ENCODE data around the gene KHSRP. TPM values are rescaled to one million over a fixed set of nuclear protein-coding genes. Genes with fewer than 3 reads are reported as not detected.

Gene KHSRP
- total RNA-seq, 2 experiments from 2014 or later = 453 to 471 TPM

DNA sequence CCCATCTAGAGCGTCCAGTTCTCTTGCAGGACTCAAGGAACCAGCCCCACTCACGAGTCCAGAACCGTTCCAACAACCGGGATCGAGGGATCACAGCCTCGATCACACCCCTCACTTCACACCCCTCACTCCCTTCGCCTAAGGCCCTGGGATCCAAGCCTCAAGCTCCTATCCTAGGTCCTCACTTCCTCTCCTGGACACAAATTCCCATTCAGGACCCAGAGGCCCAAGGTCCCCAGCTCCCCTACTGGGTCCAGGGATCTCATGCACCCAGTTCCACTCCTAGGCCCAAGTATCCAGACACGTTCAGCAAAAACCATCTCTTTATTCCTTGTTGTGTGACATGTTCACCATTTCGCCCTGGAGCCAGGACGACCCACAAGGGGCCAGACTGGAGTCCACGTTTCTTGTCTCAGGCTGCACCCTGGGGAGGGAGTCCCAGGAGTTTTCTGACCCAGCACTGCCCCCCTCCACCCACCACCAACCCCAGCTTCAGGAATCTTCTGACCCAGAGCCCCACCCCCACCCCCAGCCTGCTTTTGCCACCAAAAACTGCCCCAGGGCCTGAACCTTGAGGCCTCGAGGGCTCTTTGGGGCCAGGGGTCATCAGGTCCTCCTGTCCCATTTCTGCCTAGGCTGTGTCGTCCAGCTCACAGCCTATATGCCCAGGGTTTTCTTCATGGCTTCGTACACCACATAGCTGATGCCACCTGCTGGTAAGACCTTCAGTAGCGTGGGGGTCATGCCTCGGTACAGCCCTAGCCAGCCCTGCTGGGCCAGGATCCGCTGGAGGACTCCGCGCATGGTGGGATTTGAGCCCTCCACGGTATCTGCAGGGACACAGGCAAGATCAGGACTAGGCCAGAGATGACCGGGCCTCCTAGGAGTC is 1.4 kb upstream of the KHSRP start:
- ChIA-PET CTCF (interaction anchor here (1.0 to 1.7 kb wide), 5 partner anchors 51 to 437 kb away, joined by 3 to 5 read pairs (median 4); partner anchors contain the start of gene DENND1C), POLR2A (interaction anchor here (1.6 to 2.2 kb wide), 2 partner anchors 33 to 56 kb away, joined by 4 to 10 read pairs; partner anchors contain the start of genes DENND1C and GTF2F1)

DNA sequence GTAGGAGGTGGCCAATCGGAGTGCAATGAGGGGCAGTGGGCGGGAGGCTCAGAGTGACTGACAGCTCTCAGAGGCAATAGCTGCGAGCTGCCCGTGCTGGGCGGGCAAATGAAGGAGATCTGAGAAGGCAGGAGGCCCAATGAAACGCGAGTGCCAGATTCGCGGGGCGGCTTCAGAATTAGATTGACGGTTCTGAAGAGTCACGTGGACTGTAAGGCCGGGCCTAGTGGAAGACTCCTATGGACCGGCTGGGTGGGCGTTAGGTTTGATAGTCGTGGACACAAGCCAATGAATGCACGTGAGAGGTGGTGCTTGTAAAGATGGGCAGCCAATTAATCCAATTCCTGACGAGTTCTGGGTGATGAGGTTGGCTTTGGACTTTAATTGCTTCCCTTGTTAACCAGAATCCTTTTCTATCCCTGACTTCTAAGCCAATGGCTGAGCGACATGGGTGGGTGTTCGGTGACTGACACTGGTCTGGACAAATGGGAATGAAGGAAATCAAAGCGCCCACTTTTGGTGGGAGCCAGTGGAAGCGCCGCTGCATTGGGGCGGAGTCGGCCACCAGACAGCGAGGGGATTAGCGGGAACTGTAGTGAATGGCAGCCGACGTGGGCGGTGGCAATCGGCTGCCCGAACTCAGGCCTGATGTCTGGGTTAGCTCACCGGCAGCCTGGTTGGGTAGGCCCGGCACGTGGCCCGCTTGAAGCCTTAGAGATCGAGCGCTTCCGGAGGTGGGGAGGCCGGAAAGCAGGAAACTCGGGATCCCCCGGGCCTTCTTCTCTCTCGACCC is 524 bp upstream of the KHSRP start:
- CTCF ChIA-PET = interaction anchor here (1.3 to 1.7 kb wide), 4 partner anchors 51 to 438 kb away, joined by 3 to 5 read pairs (median 4); partner anchors contain the start of gene DENND1C
- POLR2A ChIA-PET = interaction anchor here (0.5 to 2.2 kb wide), 7 partner anchors 32 to 711 kb away, joined by 3 to 15 read pairs (median 4); partner anchors contain the start of genes ALKBH7, CLPP, DENND1C and GTF2F1

DNA sequence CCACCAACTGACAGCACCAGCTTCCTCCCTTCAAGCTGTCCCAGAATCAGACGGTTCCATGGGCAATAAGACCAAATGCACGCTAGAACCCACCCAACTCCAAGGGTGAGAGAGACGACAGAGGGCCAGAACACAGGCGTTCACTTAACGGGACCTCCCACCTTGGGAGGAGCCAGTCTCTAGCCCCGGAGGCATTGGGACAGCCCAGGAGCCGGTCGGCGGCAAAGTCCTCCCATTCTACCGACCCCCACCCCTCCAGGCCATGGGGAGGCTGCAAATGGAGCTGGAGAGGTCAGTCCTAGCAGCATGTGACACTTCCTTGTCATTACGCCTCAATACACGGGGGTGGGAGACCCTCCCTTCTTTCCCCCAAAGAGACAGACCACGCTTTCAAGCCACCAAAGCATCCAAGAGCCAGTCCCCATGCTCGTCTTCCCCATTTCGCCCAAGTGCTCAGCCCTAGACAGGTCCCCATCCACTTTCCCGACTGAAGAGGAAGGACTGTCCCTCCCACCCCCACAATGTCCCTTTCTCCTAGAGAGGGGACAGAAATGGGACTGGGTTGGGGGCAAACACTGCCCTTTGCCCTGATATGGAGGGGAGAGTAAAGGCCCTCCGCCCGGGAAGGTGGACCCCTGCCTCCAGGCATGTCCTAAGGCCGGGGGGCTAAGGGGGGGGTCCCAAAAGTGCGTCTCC is 964 bp downstream of the KHSRP start:
- POLR2A ChIA-PET = no interaction called here
- CTCF ChIA-PET = interaction anchor here (1.2 kb wide), 1 partner anchor 51 kb away, joined by 3 read pairs; the partner anchor contains the start of gene ALKBH7

DNA sequence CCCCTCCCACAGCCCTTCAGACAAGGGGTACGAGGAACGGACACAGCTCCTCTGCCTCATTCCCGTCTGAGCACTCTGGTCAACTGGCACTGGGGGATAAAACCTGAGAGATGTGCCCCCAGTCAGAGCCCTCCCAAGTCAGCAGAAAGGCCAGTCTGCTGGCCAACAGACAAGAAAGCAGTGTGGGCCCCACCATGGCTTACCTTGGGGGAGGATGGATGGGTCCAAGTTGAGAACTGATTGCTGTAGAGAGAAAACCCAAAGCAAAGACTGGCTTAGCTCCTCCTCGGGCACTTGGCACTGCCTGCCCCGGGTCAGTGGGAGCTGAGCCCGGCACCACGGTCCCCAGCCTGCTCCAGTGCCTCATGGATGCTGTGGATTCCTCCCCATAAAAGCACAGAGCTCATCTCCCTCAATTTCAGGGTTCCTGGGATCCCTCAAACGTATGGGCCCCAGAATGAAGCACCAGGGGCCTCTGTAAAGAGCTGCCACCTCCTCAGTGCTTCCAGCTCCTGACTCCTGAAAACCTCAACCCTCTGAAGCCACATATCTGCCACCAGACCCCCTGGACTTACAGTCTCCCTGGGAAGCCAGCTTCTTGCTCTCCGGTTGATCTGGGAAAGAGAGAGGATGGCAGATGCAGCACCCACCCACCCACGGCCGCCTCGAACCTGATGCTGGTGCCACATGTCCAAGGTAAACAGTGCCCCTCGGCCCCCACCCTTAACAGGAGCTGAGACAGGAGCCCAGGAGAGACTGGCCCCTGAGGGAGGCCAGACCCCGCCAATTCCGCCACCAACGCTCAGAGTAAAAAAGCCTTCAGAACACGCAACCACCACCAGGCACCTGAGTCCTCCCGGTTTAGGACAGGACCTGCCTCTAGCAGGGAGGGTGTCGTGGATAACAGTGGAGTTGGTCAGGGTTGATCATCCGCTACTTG is 3.3 kb downstream of the KHSRP start:
- CTCF ChIA-PET = no interaction called here
- POLR2A ChIA-PET = interaction anchor here (0.9 kb wide), 1 partner anchor 13 kb away, joined by 3 read pairs; no protein-coding TSS in a partner anchor

DNA sequence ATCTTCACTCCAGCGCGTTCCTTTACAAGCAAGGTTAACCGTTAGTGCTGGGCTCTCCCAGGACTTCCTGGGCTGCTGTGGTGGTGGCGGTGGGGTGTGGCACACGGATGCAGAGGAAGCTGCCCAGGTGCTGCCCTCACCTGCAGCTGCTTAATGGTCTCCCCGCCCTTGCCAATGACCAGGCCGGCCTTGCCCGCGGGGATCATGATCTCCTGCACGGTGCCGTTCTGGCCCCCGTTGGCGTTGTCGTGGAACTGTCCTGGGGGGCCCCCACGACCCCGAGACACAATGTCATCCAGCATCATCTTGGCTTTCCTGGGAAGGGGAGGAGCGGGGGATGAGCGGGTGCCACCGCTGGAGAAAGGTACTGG is 6.1 kb downstream of the KHSRP start:
- ChIA-PET CTCF (no interaction called here), POLR2A (no interaction called here)

DNA sequence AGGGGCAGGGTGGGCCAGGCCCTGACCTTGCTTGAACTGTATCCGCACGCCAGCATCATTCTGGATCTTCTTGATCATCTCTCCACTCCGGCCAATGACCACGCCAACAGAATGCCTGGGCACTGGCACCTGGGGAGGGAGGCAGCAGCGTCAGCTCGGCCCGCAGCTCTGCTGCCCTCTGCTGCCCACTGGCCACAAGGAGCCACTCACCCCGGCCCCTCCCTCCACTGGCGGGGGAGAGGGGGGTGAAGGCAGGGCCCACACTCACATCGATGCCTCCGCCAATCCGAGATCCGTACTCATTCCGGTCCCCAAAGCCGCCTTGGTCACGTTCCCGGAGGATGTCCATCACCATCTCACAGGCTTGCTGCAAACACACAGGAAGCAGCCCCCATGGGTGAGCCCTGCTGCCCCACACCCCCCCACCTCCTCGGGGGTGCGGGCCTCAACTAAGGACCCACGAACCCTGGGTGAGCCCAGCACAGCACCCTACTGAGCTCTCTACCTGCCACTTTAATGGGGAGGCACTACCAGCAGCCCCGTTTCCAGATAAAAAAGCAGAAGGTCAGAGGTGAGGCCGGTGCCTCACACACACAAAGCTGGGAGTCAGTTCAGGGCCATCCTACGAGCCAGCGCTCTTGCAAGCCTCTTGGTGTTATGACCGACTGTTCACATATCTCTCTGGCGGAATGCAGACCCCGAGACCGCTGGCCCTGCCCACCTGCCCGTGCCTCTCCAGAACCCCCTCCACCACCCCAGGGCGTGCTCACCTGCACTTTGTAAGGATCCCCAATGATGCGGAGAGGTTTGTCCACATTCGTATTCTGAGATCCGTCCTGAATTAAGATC is 6.7 kb downstream of the KHSRP start:
- POLR2A ChIA-PET = no interaction called here

DNA sequence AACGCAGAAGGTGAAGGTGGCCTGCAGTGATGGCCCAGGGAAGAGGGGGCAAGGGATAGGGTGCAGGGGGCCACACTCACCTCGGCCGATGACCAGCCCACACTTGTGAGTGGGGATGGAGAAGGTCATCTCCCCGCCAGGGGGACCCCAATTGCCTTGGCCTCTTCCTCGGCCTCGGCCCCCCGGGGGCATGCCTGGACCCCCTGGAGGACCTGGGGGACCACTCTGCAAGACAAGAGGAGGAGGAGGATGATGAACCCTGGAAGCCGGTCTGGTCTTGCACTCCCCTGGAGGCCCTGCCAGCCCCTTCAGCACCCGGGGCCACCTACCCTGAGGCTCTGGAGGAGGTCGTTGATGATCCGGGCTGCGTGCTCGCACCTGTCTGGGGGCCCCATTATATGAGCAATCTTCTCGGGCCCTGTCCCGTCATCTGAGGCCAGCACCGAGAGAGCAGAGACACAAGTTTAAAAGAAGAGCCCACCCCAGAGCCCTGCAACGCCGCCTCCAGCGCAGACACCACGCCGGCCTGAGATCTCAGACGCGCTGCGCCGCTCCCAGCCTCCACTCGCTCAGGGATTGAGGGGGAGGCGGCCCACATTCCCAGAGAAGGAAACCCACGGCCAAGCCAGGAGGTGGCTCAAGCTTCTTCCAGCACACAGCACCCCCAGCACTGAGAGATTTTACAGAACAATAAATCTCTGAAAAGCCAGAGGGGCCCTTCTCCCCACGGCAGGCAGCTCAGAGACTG is 7.8 kb downstream of the KHSRP start:
- CTCF ChIA-PET = no interaction called here
- POLR2A ChIA-PET = interaction anchor here (0.6 kb wide), 1 partner anchor 87 kb away, joined by 3 read pairs; no protein-coding TSS in a partner anchor

More for the DNA sequence above, 6.7 kb downstream of the KHSRP start:
- CTCF ChIA-PET = no interaction called here

DNA sequence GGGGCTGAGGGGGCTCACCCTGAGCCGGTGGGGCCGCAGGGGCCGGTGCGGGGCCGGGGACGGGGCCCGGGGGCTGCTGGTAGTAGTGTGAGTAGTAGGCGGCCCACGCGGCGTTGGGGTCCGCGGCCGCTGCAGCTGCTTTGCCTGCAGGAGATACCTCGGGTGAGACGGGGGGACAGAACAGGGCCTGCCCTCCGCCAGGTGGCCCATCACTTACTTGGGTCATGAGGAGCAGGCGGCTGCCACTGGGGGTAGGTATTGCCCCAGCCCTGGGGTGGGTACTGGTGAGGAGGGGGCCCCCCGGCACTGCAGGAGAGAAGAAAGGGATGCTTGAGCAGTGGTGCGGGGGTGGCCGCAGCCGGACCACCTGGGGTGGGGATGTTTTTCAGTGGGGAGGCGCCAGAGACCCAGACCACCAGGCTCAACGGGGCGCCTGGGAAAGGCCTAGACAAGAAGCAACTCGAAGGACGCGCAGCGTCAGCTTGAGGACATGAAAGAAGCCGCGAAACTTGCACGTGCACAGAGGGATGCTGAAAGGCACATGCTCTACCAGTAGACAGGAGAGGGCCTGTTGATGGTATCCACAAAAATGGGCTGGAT is 8.9 kb downstream of the KHSRP start:
- CTCF ChIA-PET = interaction anchor here (0.6 kb wide), 1 partner anchor 13 kb away, joined by 3 read pairs; no protein-coding TSS in a partner anchor
- POLR2A ChIA-PET = no interaction called here

DNA sequence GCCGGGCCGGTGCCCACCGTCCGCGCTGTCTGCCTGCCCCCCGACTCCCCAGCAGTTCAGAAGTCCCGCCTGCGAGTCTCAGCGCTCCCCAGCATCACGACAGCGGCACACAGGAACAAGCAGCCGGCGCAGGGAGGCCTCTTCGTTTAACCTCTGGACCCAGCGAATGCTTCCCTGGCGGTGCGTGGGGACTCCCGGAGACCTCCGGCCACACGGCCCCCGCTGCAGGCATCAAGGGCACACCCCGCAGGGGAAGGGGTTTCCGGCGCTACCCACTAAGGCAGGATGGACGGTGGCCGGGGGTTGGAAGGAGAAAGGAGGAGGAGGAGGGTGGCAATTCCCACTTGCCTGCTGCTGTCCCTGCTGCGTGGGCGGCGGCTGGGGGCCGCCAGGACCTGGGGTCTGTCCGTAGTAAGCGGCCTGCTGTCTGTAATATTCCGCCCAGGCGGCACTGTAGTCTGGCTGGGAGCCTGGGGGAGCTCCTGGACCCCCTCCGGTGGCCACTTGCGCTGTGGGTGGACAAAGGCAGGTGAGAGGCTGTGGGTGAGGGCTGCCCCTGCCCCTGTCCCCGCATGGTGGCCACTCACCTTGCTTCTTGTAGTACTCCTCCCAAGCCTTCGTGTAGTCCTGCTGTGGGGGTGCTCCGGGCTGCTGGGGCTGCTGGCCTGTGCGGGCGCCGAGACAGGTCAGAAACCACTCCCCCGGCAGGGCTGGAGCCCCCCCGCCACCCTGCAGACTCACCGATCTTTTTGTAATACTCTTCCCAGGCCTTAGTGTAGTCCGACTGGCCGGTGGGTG is 9.6 kb downstream of the KHSRP start:
- ChIA-PET CTCF (interaction anchor here (0.6 kb wide), 1 partner anchor 14 kb away, joined by 3 read pairs; no protein-coding TSS in a partner anchor), POLR2A (no interaction called here)

DNA sequence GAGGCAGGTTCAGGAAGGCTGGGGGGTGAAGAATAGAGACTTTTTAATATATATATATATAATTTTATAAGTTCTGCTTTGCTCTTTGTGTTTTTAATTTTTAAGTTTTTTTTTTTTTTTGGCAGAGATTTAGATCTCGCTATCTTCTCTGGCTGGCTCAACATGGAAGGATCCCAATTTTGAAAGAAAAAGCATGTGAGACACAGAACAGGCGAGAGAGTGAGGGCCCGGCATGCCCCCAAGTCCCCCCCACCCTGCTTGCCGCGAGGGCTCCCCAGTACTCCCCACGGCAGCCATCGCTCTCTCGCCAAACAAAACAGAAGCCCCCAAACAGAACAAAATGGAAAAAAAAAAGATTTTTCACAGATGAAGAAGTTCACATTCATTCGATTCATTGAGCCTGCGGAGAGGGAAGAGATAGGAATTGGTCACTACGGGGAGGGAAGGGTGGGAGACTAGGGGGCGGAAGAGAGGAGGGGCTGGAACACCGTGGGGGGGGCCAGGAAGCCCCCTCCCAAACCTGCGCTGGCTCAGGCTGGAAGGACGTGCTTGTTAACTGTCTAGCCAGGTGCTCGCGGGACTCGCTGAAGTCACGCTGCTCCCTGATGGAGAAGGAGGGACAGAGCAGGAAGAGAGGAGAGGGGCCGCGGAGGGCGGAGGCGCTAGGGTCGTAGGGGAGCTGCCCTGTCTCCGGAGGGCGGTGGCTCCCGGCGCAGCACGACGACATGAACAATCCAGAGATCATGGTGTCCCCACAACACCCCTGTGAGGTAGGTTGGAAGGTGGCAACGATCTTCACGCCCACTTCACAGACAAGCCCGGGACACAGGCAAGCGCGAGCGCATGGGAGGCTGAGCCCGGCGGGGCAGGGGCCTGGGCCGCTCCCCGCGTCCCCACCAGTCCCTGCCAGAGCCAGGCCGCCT is 10.6 kb downstream of the KHSRP start:
- ChIA-PET CTCF (no interaction called here), POLR2A (no interaction called here)

DNA sequence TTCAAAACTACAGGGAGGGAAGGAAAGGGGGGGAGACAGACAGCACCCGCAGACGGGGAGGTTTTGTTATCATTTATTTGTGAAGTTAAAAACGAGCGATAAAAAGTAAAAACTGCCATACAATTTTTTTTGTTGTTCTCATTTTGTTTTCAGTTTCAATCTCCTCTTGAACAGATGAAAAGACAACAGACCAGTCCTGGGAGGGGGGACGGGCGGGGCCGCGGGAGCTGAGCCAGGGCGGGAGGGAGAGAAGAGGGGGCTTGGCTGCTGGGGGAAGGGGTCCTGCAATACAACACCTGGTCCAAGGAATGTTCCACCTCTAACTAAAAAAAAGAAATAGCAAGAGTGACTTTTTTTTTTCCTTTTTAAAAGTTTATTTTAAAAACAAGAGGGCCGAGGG is 11.3 kb downstream of the KHSRP start:
- CTCF ChIA-PET = no interaction called here
- POLR2A ChIA-PET = interaction anchor here (0.6 kb wide), 1 partner anchor 87 kb away, joined by 4 read pairs; no protein-coding TSS in a partner anchor

DNA sequence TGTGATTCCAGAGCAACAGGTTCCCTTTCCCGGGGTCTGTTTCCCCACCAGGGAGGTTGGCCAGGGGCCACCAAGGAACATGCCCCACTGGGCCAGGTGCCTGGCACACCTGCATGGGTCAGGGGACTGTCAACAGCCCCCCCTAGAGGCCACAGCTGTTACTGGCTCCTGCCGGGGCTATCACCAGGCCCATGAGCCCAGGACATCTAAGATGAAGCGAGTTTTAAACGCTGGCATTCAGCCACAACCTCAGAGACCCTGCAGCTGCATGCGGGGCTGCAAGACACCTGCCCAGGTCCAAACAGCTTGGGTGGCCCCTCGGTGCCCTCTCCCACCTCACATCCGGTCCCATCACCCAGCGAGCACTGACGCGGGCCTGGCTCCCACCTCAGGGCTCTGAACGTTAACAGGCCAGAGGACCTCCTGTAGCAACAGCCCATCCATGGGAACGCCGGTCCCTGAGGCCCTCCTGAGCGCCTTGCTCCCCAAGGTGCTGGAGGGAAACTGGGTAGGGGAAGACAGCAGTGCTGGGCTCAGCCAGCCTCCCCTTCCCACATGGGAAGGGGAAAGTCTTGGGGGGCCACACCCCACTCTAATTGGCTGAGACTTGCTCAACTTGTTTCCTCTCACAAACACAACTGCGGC is 12.0 kb downstream of the KHSRP start:
- POLR2A ChIA-PET = interaction anchor here (0.6 kb wide), 1 partner anchor 88 kb away, joined by 4 read pairs; no protein-coding TSS in a partner anchor
- CTCF ChIA-PET = interaction anchor here (0.6 kb wide), 1 partner anchor 238 kb away, joined by 8 read pairs; no protein-coding TSS in a partner anchor

DNA sequence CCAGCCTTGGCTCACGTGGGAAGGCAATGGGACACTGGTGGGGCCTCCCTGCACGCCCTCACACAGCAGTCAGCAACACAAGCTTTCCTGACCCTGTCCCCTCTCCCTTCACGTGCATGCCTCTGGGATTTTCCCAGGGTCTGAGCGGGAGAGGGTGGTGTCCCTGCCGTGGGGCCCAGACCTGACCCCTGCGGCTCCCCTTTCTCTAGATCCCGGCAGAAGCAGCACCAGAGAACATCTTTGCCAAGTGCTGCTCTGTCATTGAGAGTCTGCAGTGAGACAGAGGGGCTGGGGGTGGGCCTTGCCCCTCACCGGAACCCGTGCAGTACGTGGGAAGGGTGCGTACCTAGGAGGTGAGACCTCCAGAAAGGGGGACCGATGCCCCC is 12.6 kb downstream of the KHSRP start:
- ChIA-PET CTCF (no interaction called here), POLR2A (no interaction called here)

DNA sequence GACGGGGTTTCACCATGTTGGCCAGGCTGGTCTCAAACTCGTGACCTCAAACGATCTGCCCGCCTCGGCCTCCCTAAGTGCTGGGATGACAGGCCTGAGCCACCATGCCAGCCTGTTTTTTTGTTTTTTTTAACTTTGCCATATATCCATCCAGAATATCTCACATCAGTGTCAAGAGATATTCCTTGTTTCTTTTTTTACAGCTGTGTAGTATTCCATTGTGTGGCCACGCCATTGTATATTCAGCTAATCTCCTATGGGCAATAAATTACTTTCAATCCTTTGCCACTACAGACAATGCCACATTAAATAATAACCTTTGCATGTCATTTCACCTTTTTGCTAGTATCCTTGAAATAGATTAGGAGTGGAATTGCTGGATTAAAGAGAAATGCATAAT is 15.3 kb downstream of the KHSRP start:
- POLR2A ChIA-PET = interaction anchor here (0.6 kb wide), 1 partner anchor 440 kb away, joined by 3 read pairs; no protein-coding TSS in a partner anchor
- CTCF ChIA-PET = interaction anchor here (0.7 kb wide), 2 partner anchors 56 to 113 kb away, joined by 3 read pairs; no protein-coding TSS in a partner anchor
